Type B pancreatic cell (in vitro differentiated cells): ENCODE data around the gene ZC3H4. TPM values are rescaled to one million over a fixed set of nuclear protein-coding genes. Genes with fewer than 3 reads are reported as not detected.

Source experiments
- DNase-seq: peaks from one replicate; pipeline ENCODE4 v3.0.0; 2021; ENCODE audit warnings: mixed read lengths; ENCODE audit not compliant: unreplicated experiment; ENCODE audit errors: extremely low spot score
- H3K27ac Mint-ChIP-seq: 2 replicates; pipeline ENCODE4 v1.8.0; 2021; ENCODE audit warnings: mild to moderate bottlenecking, mixed read lengths
- H3K27me3 Mint-ChIP-seq: 2 replicates; pipeline ENCODE4 v1.8.0; 2021; ENCODE audit warnings: mixed read lengths
- H3K36me3 Mint-ChIP-seq: 2 replicates; pipeline ENCODE4 v1.8.0; 2021; ENCODE audit warnings: mixed read lengths
- H3K4me1 Mint-ChIP-seq: one replicate; pipeline ENCODE4 v1.8.0; 2021; ENCODE audit warnings: mixed read lengths; ENCODE audit not compliant: unreplicated experiment
- H3K4me3 Mint-ChIP-seq: 2 replicates; pipeline ENCODE4 v1.8.0; 2021; ENCODE audit warnings: mild to moderate bottlenecking, mixed read lengths
- H3K9me3 Mint-ChIP-seq: 2 replicates; pipeline ENCODE4 v1.8.0; 2021; ENCODE audit warnings: mixed read lengths
- CTCF ChIP-seq: fragments of 200-600 bp; sonication (generic); conservative IDR thresholded peaks from 2 replicates; pipeline ENCODE4 v1.5.0; 2021; ENCODE audit warnings: antibody characterized with exemption, mild to moderate bottlenecking
- total RNA-seq: library from RNA; stranded (reverse); gene quantifications from 2 replicates; pipeline ENCODE4 v1.2.1, GENCODE V29; 2021; ENCODE audit warnings: low replicate concordance

The ZC3H4 gene
- total RNA-seq, 1 donor from 2014 or later = 71.4 TPM

DNA sequence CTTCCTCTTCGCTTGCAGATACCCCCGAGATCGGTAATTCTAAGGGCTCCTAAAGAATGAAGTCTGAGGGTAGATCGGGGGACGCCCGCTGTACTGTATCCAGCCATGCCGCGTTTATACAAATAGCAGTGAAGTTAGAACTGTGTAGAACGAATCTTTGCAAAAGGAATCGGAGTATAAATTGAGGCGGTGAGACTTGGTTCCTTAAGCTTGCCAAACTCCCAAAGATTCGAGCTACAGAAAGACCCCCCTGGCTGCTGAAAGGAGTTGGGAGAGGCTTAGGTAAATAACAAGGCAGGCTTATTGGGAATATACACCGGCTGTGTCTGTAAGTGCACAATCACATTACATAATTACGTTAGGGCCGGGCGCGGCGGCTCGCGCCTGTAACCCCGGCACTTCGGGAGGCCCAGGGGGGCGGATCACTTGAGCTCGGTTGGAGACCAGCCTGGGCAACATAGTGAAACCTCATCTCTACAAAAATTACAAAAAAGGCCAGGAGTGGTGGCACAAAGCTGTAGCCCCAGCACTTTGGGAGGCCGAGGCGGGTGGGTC is 77.4 kb downstream of the ZC3H4 start:
- Mint-ChIP-seq H3K4me1 (peaks cover 13% of the 10 kb centered on the region), H3K9me3 (no peaks in the 10 kb centered on the region), H3K36me3 (no peaks in the 10 kb centered on the region), H3K4me3 (peak overlapping the region; percentile 90), H3K27me3 (peaks cover 10% of the 10 kb centered on the region), H3K27ac (peak overlapping the region; percentile 81)
- peak; percentile 36 for TF ChIP-seq CTCF
- no peak for DNase-seq

- TF ChIP-seq CTCF = peak; percentile 96
- DNase-seq = peak; percentile 93
- H3K27me3 Mint-ChIP-seq = peaks cover 14% of the 10 kb centered on the region
- peak overlapping the region; percentile 81 for H3K27ac Mint-ChIP-seq
- H3K9me3 Mint-ChIP-seq = no peaks in the 10 kb centered on the region
- H3K4me1 Mint-ChIP-seq = peaks cover 13% of the 10 kb centered on the region
- no peaks in the 10 kb centered on the region for H3K36me3 Mint-ChIP-seq
- H3K4me3 Mint-ChIP-seq = peak overlapping the region; percentile 90
These were observed 78.2 kb downstream of the ZC3H4 start for GRCh38 chr19:47035127-47036096.

- Mint-ChIP-seq H3K4me1 (peaks cover 17% of the 10 kb centered on the region), H3K36me3 (no peaks in the 10 kb centered on the region), H3K27ac (no peak overlapping the region), H3K9me3 (no peaks in the 10 kb centered on the region), H3K27me3 (peaks cover 36% of the 10 kb centered on the region), H3K4me3 (no peak overlapping the region)
- DNase-seq = no peak
- TF ChIP-seq CTCF = peak; percentile 80
These were observed 81.3 kb downstream of the ZC3H4 start for GRCh38 chr19:47032171-47032811.

DNA sequence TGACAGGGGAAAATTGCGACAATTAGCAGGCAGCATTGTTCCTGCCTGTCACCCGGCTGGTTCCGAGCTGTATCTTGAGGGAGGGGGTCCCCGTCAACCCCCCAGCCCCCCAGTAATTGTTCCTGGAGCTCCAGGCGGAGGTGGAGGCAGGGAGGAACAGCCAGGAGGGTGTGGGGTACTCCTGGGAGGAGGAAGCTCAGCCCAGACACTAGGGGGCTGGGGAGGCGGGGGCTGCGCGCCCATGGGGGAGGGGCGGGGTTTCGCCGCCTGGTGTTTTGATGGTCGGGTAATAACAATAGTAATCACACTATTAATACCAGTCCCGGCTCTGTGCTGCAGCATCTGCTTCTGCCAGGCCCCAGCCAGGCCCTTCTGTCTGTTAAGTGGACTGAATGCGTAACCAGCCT is 85.4 kb downstream of the ZC3H4 start:
- no peaks in the 10 kb centered on the region for H3K36me3 Mint-ChIP-seq
- no peak for DNase-seq
- peaks cover 68% of the 10 kb centered on the region for H3K27me3 Mint-ChIP-seq
- H3K9me3 Mint-ChIP-seq = no peaks in the 10 kb centered on the region
- no peak overlapping the region for H3K4me3 Mint-ChIP-seq
- TF ChIP-seq CTCF = peak; percentile 30
- peaks cover 4% of the 10 kb centered on the region for H3K4me1 Mint-ChIP-seq
- no peak overlapping the region for H3K27ac Mint-ChIP-seq

DNA sequence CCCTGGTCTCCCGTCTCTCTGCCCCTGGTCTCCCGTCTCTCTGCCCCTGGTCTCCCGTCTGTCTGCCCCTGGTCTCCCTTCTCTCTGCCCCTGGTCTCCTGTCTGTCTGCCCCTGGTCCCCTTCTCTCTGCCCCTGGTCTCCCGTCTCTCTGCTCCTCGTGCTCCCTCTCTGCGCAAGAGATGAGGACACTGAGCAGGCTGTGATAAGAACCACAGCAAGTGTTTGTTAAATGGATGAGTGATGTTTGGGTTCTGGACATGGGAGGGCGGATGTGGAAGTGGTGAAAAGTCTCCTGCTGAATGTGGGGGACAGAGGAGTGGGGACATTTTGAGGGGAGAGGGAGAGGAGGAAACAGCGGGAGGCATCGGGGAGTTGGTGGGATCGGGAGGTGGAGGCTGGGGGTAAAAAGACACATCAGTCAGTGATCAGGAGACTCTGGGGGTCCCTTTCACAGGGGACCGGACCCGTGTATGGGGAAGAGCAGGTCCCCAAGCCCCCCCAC is 85.9 kb downstream of the ZC3H4 start:
- DNase-seq = no peak
- peaks cover 73% of the 10 kb centered on the region for H3K27me3 Mint-ChIP-seq
- H3K9me3 Mint-ChIP-seq = no peaks in the 10 kb centered on the region
- H3K4me3 Mint-ChIP-seq = no peak overlapping the region
- no peak overlapping the region for H3K27ac Mint-ChIP-seq
- no peaks in the 10 kb centered on the region for H3K36me3 Mint-ChIP-seq
- no peak for TF ChIP-seq CTCF
- H3K4me1 Mint-ChIP-seq = peaks cover 4% of the 10 kb centered on the region
